Heart right ventricle (tissue), 16 donors: ENCODE results near the gene SFN. TPM values are rescaled to one million over a fixed set of nuclear protein-coding genes. Genes with fewer than 3 reads are reported as not detected.
A peak's percentile ranks its signal among the peaks of the same experiment; 100 is the strongest.
"Not testable (repeated sequence)": the region's sequence is repeated elsewhere in the genome, so short reads cannot be mapped to it uniquely, and the experiment has no call there.

ENCODE experiments used
- ATAC-seq, 8 donors: fragments of 200-7000 bp; cut with Tn5 transposase; one replicate each; pipeline ENCODE4 v1.9.1; 2020; ENCODE audit warnings: mild to moderate bottlenecking in 8 of 8, moderate library complexity in 8 of 8, moderate number of reproducible peaks in 1 of 8
- DNase-seq, 2 donors: peaks; one replicate each; pipeline ENCODE4 v3.0.0-alpha.2; 2020
- H3K27ac ChIP-seq, 10 donors: fragments of 200-600 bp; sonication (generic) in 2 of 10; one replicate each; pipeline versions ENCODE4 v1.5.0 to v1.8.0; 2020 to 2022; ENCODE audit warnings: mild to moderate bottlenecking in 3 of 10
- H3K27me3 ChIP-seq, 7 donors: fragments of 200-600 bp; one replicate each; pipeline ENCODE4 v1.8.0; 2021 to 2022; ENCODE audit warnings: mild to moderate bottlenecking in 2 of 7
- H3K36me3 ChIP-seq, 9 donors: fragments of 200-600 bp; sonication (generic) in 1 of 9; one replicate each; pipeline versions ENCODE4 v1.5.0 to v1.8.0; 2020 to 2022; ENCODE audit warnings: mild to moderate bottlenecking in 2 of 9
- H3K4me1 ChIP-seq, 9 donors: fragments of 200-600 bp; sonication (generic) in 1 of 9; one replicate each; pipeline versions ENCODE4 v1.5.0 to v1.8.0; 2020 to 2022; ENCODE audit warnings: mild to moderate bottlenecking in 4 of 9
- H3K4me3 ChIP-seq, 10 donors: fragments of 200-600 bp; sonication (generic) in 2 of 10; one replicate each; pipeline versions ENCODE4 v1.5.0 to v1.8.0; 2020 to 2022; ENCODE audit warnings: mild to moderate bottlenecking in 7 of 10, moderate library complexity in 2 of 10
- H3K9me3 ChIP-seq, 11 donors: fragments of 200-600 bp in 10 of 11; sonication (generic) in 2 of 11; one replicate each; pipeline versions ENCODE4 v1.5.0 to v1.8.0; 2013 to 2022; ENCODE audit warnings: mild to moderate bottlenecking in 2 of 11, control low read depth in 1 of 11, moderate library complexity in 1 of 11
- CTCF ChIP-seq, 9 donors: fragments of 200-600 bp; sonication (generic) in 2 of 9; IDR thresholded peaks; one replicate each; pipeline versions ENCODE4 v1.5.0 to v1.8.0; 2021 to 2022; ENCODE audit warnings: antibody characterized with exemption in 9 of 9, mild to moderate bottlenecking in 5 of 9, moderate library complexity in 1 of 9
- WGBS, 2 donors: extraction: QIAGEN DNeasy Blood & Tissue Kit; methylation state at CpG; one replicate each; pipeline ENCODE4 v1.1.7; 2013; ENCODE audit warnings: inconsistent platforms in 1 of 2; 5-methylcytosine and 5-hydroxymethylcytosine counted together
- intact Hi-C, 10 donors: fragments of 100-400 bp; cut with DNase I; formaldehyde crosslinking; loops; one replicate each; pipeline versions ENCODE4 v1.11.1 to v1.14.2; 2022
- polyA plus RNA-seq, 2 donors: library from polyadenylated mRNA; stranded (reverse); fragments of 200-250 nt; gene quantifications; one replicate each; pipeline ENCODE4 v1.2.3, GENCODE V29; 2013
- total RNA-seq, 10 donors: library from RNA; stranded (reverse); fragmentation: NEBNext Ultra II Directional in 3 of 10; extraction: Animal tissue kit (Norgen Biotek cat#: 25700) in 3 of 10; gene quantifications; one replicate each; pipeline versions ENCODE4 v1.2.1 to v1.2.4, GENCODE V29; 2021 to 2023
- donor health status: Arrhythmogenic right ventricular cardiomyopathy.
- donor health status: ischemic (EF 13 %, LVEDD 7.1; RV severe dilation, severe dysfunction).
- donor health status: healthy with polysubstance abuse.
- donor health status: DM: no; HTN: yes; CAD: no.
- donor health status: DM: no; HTN: no; CAD: no.
- donor health status: ischemic (EF 25% LVEDD 6.9; RV normal size, moderate dysfunction).
- donor health status: ischemic (EF 25% LVEDD 5.7; RV mildly dilated, moderate dysfunction).
- donor health status: healthy.
- donor health status: DM: yes; HTN: yes; CAD: no.
- donor health status: Ischemic cardiomyopathy.
- donor health status: ischemic (EF 35%, LVEDD 5.7; RV mildly dilated, moderate dysfunction).
- donor health status: nonischemic (EF 11% LVEDD 7.7; RV severe dilation, severe dysfunction).
- donor health status: DM: yes; HTN: yes; CAD: no.
- donor health status: PGD.
- donor health status: ischemic (EF 29% LVEDD 5.4; RV normal size, mild dysfunction).
- donor health status: nonischemic (EF 23%, LVEDD 6.1; RV moderate dilation, normal function).

The SFN gene
- total and polyA plus RNA-seq, 12 donors: 0.19 to 0.42 TPM; not detected in 10

GRCh38 chr1:26879793-26880192 lies 16.8 kb downstream of the SFN start:
- H3K36me3 ChIP-seq: peaks cover 0 to 96% (median 59%) of the 10 kb centered on the region in 9 donors
- H3K27me3 ChIP-seq: no peaks in the 10 kb centered on the region
- H3K27ac ChIP-seq: no peak overlapping the region
- H3K4me1 ChIP-seq: peaks cover 0 to 5% (median 0%) of the 10 kb centered on the region in 9 donors
- TF ChIP-seq CTCF (IDR thresholded peaks at IDR 0.05): no peak
- WGBS, 2 donors: 93 to 94% methylated on average over 4 of the region's 4 CpGs
- ATAC-seq: no peak
- H3K4me3 ChIP-seq: no peak overlapping the region
- no peaks in the 10 kb centered on the region for H3K9me3 ChIP-seq
- intact Hi-C loops: loop anchor here (2.0 to 10.0 kb wide), 10 partner anchors 27 to 375 kb away; no protein-coding TSS in a partner anchor
- no peak for DNase-seq

- not testable (repeated sequence) for H3K9me3 ChIP-seq, H3K27me3 ChIP-seq, H3K27ac ChIP-seq, DNase-seq, H3K4me3 ChIP-seq, H3K4me1 ChIP-seq, ATAC-seq
- peaks cover 0 to 97% (median 77%) of the 10 kb centered on the region in 9 donors for H3K36me3 ChIP-seq
- WGBS, 2 donors: 87 to 92% methylated on average over 6 of the region's 6 CpGs
- intact Hi-C loops: loop anchor here in 2 of 10 donors (2.0 to 5.0 kb wide), 3 partner anchors 34 to 279 kb away; no protein-coding TSS in a partner anchor
These were observed 18.7 kb downstream of the SFN start for GRCh38 chr1:26881611-26882010.

GRCh38 chr1:26882696-26883463 lies 19.9 kb downstream of the SFN start:
- peaks cover 0 to 13% (median 7%) of the 10 kb centered on the region in 9 donors for H3K4me1 ChIP-seq
- intact Hi-C loops: loop anchor here in 1 of 10 donors (5.0 kb wide), 2 partner anchors 36 to 281 kb away; no protein-coding TSS in a partner anchor
- DNase-seq (no peak), ATAC-seq (no peak)
- no peaks in the 10 kb centered on the region for H3K9me3 ChIP-seq
- TF ChIP-seq CTCF (IDR thresholded peaks at IDR 0.05): no peak
- no peak overlapping the region for H3K4me3 ChIP-seq
- 88 to 90% methylated on average over 5 of the region's 5 CpGs for WGBS, 2 donors
- no peak overlapping the region for H3K27ac ChIP-seq
- H3K36me3 ChIP-seq: peaks cover 0 to 99% (median 80%) of the 10 kb centered on the region in 9 donors
- no peaks in the 10 kb centered on the region for H3K27me3 ChIP-seq

GRCh38 chr1:26887125-26887524 lies 24.2 kb downstream of the SFN start:
- Histone ChIP-seq H3K36me3 (peaks cover 0 to 85% (median 53%) of the 10 kb centered on the region in 9 donors), H3K27me3 (no peaks in the 10 kb centered on the region), H3K4me3 (no peak overlapping the region), H3K9me3 (no peaks in the 10 kb centered on the region), H3K4me1 (peaks cover 4 to 37% (median 30%) of the 10 kb centered on the region in 9 donors), H3K27ac (peak overlapping the region in 1 of 10 donors; percentile 24)
- ATAC-seq (peak in 2 of 8 donors; percentile 10 to 47), DNase-seq (no peak)
- peak in 7 of 9 donors; percentile 16 to 51 (median 30) for TF ChIP-seq CTCF (IDR thresholded peaks at IDR 0.05)
- intact Hi-C loops: no loop called here
- WGBS, 2 donors: 60 to 73% methylated on average over 1 of the region's 1 CpG

GRCh38 chr1:26888231-26888630 lies 25.3 kb downstream of the SFN start:
- WGBS, 2 donors: 95 to 97% methylated on average over 1 of the region's 1 CpG
- Histone ChIP-seq H3K36me3 (peaks cover 0 to 85% (median 47%) of the 10 kb centered on the region in 9 donors), H3K4me3 (no peak overlapping the region), H3K27me3 (no peaks in the 10 kb centered on the region), H3K4me1 (peaks cover 4 to 37% (median 30%) of the 10 kb centered on the region in 9 donors), H3K27ac (peak overlapping the region in 1 of 10 donors; percentile 15), H3K9me3 (no peaks in the 10 kb centered on the region)
- TF ChIP-seq CTCF (IDR thresholded peaks at IDR 0.05): no peak
- DNase-seq: no peak
- intact Hi-C loops: no loop called here
- no peak for ATAC-seq
